ENCODE measurements around the gene POLR3E.

DNA sequence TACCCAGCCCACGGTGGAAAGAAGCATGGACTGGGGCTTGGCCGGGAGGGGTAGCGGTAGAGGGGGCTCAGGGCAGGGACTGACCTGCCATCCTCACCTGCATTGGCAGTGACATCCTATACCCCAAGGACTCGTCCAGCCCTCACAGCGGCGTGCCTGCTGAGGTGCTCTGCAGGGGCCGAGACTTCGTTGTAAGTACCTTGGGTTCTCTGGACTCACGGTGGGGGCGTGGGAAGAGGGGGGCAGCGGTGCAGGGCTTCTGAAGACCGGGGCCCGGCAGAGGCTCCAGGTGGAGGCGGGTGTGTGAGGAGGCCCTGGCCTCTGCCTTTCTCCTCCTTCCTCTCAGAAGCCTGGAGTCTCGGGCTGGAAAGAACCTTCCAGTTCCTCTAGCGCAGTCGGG lies 25.5 kb downstream of the POLR3E start:
- no peak for TF ChIP-seq CTCF (conservative IDR thresholded peaks at IDR 0.05; ENCODE audit: low read length)
- no peak for TF ChIP-seq EZH2phosphoT487 (IDR thresholded peaks at IDR 0.05; ENCODE audit: borderline replicate concordance, low read depth, low read length)

Measured in OCI-LY7 (cell line).